Measurements from ENCODE around the gene ATXN2. TPM values are rescaled to one million over a fixed set of nuclear protein-coding genes. Genes with fewer than 3 reads are reported as not detected.
"Not testable (repeated sequence)": the region's sequence is repeated elsewhere in the genome, so short reads cannot be mapped to it uniquely, and the experiment has no call there.

ATXN2 gene
- total and polyA plus RNA-seq, 4 donors: 11.5 to 33.1 (median 22.1) TPM

- Histone ChIP-seq H3K9ac (ENCODE audit: low read depth in 1 of 2, low read length in 2 of 2) (no peak overlapping the region), H3K27me3 (ENCODE audit: control insufficient read depth in 4 of 4, insufficient read depth in 4 of 4, low read length in 3 of 4) (no peaks in the 10 kb centered on the region), H3K4me3 (ENCODE audit: low read depth in 1 of 3, low read length in 3 of 3) (no peak overlapping the region), H3K4me1 (ENCODE audit: control insufficient read depth in 4 of 4, insufficient read depth in 4 of 4, low read length in 3 of 4) (peaks cover 4 to 10% (median 6%) of the 10 kb centered on the region in 4 donors), H3K9me3 (ENCODE audit: control insufficient read depth in 4 of 4, low read length in 3 of 4) (no peaks in the 10 kb centered on the region), H3K27ac (ENCODE audit: low read depth in 1 of 2, low read length in 2 of 2) (no peak overlapping the region), H3K36me3 (ENCODE audit: control insufficient read depth in 4 of 4, insufficient read depth in 3 of 4, low read depth in 1 of 4, low read length in 3 of 4) (peaks cover 0 to 2% (median under 1%) of the 10 kb centered on the region in 4 donors)
- no peak for DNase-seq (ENCODE audit: low spot score)
- TF ChIP-seq HNF4G (IDR thresholded peaks at IDR 0.05): no peak
- TF ChIP-seq FOXA2 (IDR thresholded peaks at IDR 0.05): no peak
- TF ChIP-seq FOXA1 (IDR thresholded peaks at IDR 0.05): no peak
- no peak for TF ChIP-seq CTCF (IDR thresholded peaks at IDR 0.05; ENCODE audit: low read depth, low read length, missing input control)
- TF ChIP-seq TAF1 (conservative IDR thresholded peaks at IDR 0.05): no peak
- TF ChIP-seq RAD21 (IDR thresholded peaks at IDR 0.05): no peak
- TF ChIP-seq MAX (IDR thresholded peaks at IDR 0.05): no peak
- TF ChIP-seq SP1 (IDR thresholded peaks at IDR 0.05): no peak
- TF ChIP-seq EGR1 (IDR thresholded peaks at IDR 0.05; ENCODE audit: low read depth in 2 of 2): no peak
- TF ChIP-seq, protein P1, sequence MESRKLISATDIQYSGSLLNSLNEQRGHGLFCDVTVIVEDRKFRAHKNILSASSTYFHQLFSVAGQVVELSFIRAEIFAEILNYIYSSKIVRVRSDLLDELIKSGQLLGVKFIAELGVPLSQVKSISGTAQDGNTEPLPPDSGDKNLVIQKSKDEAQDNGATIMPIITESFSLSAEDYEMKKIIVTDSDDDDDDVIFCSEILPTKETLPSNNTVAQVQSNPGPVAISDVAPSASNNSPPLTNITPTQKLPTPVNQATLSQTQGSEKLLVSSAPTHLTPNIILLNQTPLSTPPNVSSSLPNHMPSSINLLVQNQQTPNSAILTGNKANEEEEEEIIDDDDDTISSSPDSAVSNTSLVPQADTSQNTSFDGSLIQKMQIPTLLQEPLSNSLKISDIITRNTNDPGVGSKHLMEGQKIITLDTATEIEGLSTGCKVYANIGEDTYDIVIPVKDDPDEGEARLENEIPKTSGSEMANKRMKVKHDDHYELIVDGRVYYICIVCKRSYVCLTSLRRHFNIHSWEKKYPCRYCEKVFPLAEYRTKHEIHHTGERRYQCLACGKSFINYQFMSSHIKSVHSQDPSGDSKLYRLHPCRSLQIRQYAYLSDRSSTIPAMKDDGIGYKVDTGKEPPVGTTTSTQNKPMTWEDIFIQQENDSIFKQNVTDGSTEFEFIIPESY (IDR thresholded peaks at IDR 0.05): no peak
- no peak for TF ChIP-seq JUND (IDR thresholded peaks at IDR 0.05)
- WGBS: 91% methylated on average over 6 of the region's 6 CpGs
These were observed 29.6 kb downstream of the ATXN2 start for GRCh38 chr12:111569363-111570083.

GRCh38 chr12:111560844-111561243 lies 38.3 kb downstream of the ATXN2 start:
- not testable (repeated sequence) for H3K9me3 ChIP-seq (ENCODE audit: control insufficient read depth in 4 of 4, low read length in 3 of 4); H3K4me1 ChIP-seq (ENCODE audit: control insufficient read depth in 4 of 4, insufficient read depth in 4 of 4, low read length in 3 of 4); H3K27ac ChIP-seq (ENCODE audit: low read depth in 1 of 2, low read length in 2 of 2); H3K27me3 ChIP-seq (ENCODE audit: control insufficient read depth in 4 of 4, insufficient read depth in 4 of 4, low read length in 3 of 4); H3K9ac ChIP-seq (ENCODE audit: low read depth in 1 of 2, low read length in 2 of 2); DNase-seq (ENCODE audit: low spot score); H3K36me3 ChIP-seq (ENCODE audit: control insufficient read depth in 4 of 4, insufficient read depth in 3 of 4, low read depth in 1 of 4, low read length in 3 of 4); H3K4me3 ChIP-seq (ENCODE audit: low read depth in 1 of 3, low read length in 3 of 3)
- WGBS: 89% methylated on average over 10 of the region's 10 CpGs

- no peak for DNase-seq (ENCODE audit: low spot score)
- no peak overlapping the region for H3K4me3 ChIP-seq (ENCODE audit: low read depth in 1 of 3, low read length in 3 of 3)
- H3K9me3 ChIP-seq (ENCODE audit: control insufficient read depth in 4 of 4, low read length in 3 of 4): no peaks in the 10 kb centered on the region
- H3K36me3 ChIP-seq (ENCODE audit: control insufficient read depth in 4 of 4, insufficient read depth in 3 of 4, low read depth in 1 of 4, low read length in 3 of 4): peaks cover 0 to 2% (median under 1%) of the 10 kb centered on the region in 4 donors
- 88% methylated on average over 3 of the region's 3 CpGs for WGBS
- no peak overlapping the region for H3K27ac ChIP-seq (ENCODE audit: low read depth in 1 of 2, low read length in 2 of 2)
- H3K27me3 ChIP-seq (ENCODE audit: control insufficient read depth in 4 of 4, insufficient read depth in 4 of 4, low read length in 3 of 4): no peaks in the 10 kb centered on the region
- H3K9ac ChIP-seq (ENCODE audit: low read depth in 1 of 2, low read length in 2 of 2): no peak overlapping the region
- H3K4me1 ChIP-seq (ENCODE audit: control insufficient read depth in 4 of 4, insufficient read depth in 4 of 4, low read length in 3 of 4): peaks cover 0 to 3% (median 0%) of the 10 kb centered on the region in 4 donors
- TF ChIP-seq, protein P2, sequence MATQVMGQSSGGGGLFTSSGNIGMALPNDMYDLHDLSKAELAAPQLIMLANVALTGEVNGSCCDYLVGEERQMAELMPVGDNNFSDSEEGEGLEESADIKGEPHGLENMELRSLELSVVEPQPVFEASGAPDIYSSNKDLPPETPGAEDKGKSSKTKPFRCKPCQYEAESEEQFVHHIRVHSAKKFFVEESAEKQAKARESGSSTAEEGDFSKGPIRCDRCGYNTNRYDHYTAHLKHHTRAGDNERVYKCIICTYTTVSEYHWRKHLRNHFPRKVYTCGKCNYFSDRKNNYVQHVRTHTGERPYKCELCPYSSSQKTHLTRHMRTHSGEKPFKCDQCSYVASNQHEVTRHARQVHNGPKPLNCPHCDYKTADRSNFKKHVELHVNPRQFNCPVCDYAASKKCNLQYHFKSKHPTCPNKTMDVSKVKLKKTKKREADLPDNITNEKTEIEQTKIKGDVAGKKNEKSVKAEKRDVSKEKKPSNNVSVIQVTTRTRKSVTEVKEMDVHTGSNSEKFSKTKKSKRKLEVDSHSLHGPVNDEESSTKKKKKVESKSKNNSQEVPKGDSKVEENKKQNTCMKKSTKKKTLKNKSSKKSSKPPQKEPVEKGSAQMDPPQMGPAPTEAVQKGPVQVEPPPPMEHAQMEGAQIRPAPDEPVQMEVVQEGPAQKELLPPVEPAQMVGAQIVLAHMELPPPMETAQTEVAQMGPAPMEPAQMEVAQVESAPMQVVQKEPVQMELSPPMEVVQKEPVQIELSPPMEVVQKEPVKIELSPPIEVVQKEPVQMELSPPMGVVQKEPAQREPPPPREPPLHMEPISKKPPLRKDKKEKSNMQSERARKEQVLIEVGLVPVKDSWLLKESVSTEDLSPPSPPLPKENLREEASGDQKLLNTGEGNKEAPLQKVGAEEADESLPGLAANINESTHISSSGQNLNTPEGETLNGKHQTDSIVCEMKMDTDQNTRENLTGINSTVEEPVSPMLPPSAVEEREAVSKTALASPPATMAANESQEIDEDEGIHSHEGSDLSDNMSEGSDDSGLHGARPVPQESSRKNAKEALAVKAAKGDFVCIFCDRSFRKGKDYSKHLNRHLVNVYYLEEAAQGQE (IDR thresholded peaks at IDR 0.05): no peak
- TF ChIP-seq FOXA1 (IDR thresholded peaks at IDR 0.05): no peak
- no peak for TF ChIP-seq RXRA (IDR thresholded peaks at IDR 0.05)
- TF ChIP-seq FOXA2 (IDR thresholded peaks at IDR 0.05): no peak
- no peak for TF ChIP-seq HNF4A (conservative IDR thresholded peaks at IDR 0.05)
- TF ChIP-seq JUND (IDR thresholded peaks at IDR 0.05): no peak
- no peak for TF ChIP-seq YY1 (IDR thresholded peaks at IDR 0.05)
- TF ChIP-seq CTCF (IDR thresholded peaks at IDR 0.05; ENCODE audit: low read depth, low read length, missing input control): no peak
- TF ChIP-seq EGR1 (IDR thresholded peaks at IDR 0.05; ENCODE audit: low read depth in 2 of 2): no peak
- TF ChIP-seq NR2F2 (IDR thresholded peaks at IDR 0.05): no peak
- no peak for TF ChIP-seq SP1 (IDR thresholded peaks at IDR 0.05)
- TF ChIP-seq TAF1 (conservative IDR thresholded peaks at IDR 0.05): no peak
- no peak for TF ChIP-seq HNF4G (IDR thresholded peaks at IDR 0.05)
- TF ChIP-seq MAX (IDR thresholded peaks at IDR 0.05): no peak
These were observed 41.1 kb downstream of the ATXN2 start for GRCh38 chr12:111558107-111558376.

All from liver (tissue), 9 donors.